Measurements from ENCODE around the gene OSMR. TPM values are rescaled to one million over a fixed set of nuclear protein-coding genes. Genes with fewer than 3 reads are reported as not detected.

Gene OSMR
- total RNA-seq, 1 experiment from 2014 or later = 46.0 TPM

DNA sequence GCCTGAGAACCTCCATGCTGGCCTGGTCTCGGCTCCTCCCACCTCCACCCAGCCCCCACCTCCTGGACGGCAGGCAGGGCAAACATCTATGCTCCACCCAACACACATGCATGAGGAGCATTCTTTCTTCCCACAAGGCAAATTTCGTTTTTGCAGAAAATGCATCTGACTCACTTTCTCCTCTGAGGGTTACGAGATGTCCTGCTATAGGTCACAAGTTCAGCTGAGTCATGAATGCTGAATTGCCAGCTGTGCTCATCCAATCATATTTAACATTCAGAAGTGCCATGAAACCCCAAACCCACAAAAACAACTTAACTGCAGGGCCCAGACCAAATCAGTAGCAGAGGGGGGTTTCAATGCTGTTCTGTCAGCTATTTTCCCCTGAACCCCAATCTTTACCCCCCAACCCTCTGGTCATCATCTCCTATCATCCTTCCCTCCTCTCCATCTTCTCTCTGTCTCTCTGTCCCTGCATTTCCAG lies 39.0 kb upstream of the OSMR start (continued):
- TF ChIP-seq, protein P1, sequence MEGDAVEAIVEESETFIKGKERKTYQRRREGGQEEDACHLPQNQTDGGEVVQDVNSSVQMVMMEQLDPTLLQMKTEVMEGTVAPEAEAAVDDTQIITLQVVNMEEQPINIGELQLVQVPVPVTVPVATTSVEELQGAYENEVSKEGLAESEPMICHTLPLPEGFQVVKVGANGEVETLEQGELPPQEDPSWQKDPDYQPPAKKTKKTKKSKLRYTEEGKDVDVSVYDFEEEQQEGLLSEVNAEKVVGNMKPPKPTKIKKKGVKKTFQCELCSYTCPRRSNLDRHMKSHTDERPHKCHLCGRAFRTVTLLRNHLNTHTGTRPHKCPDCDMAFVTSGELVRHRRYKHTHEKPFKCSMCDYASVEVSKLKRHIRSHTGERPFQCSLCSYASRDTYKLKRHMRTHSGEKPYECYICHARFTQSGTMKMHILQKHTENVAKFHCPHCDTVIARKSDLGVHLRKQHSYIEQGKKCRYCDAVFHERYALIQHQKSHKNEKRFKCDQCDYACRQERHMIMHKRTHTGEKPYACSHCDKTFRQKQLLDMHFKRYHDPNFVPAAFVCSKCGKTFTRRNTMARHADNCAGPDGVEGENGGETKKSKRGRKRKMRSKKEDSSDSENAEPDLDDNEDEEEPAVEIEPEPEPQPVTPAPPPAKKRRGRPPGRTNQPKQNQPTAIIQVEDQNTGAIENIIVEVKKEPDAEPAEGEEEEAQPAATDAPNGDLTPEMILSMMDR (IDR thresholded peaks at IDR 0.05 in 2 of 3, conservative IDR thresholded peaks at IDR 0.05 in 1 of 3; ENCODE audit: borderline replicate concordance in 1 of 3, insufficient read depth in 1 of 3, low read depth in 2 of 3, low read length in 2 of 3) = no peak
- no peak for TF ChIP-seq POLR2A (IDR thresholded peaks at IDR 0.05; ENCODE audit: borderline replicate concordance, extremely low read depth, insufficient read depth, insufficient read length)

DNA sequence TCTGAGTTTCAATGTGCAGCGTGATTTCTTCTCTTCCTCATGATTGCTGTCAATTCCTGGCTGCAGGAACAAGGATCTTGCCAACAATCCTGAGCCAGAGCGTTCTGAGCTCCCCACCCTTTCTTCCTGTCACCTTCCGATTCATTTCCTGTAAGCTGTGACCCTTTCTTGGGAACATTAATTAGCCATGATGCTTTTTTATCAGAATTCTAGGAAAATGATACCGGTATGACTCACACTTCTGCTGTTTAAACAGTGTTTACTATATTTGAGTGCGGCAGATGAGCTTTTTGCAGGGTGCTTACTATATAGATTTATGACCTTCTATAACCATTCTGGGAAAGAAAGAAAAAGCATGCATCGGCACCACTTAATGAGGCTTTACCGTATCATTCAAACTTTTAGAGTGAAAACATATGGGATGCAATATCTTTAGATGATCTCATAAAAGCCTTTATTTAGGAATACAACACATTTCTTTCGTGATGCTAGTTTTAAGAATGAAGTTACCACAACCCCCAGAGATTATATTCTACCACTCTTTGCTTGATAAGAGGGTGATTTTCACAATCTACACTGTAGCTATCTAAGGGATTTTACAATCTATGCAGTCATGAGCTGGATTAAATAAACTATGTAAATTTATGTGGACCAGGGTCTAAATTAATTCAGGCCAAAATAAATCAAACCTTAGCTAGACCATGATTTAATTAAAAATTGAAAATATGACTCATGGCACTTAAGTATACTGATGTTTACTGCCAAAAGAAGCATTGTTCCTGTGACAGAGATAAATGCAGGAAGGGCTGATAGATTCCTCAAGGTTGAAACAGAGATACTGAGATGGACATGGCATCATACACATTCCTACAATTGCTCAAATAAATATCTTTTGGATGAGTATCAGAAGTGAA lies 38.0 kb upstream of the OSMR start:
- Histone ChIP-seq H3K79me2 (ENCODE audit: insufficient read depth, low read length) (no peaks in the 10 kb centered on the region), H3K4me3 (replicated peaks in 1 of 2; ENCODE audit: low read depth in 1 of 2, low read length in 2 of 2) (peak overlapping the region in 1 of 2 experiments; percentile 15; a peak in 2 of 4 replicates), H4K20me1 (ENCODE audit: insufficient read depth) (no peaks in the 10 kb centered on the region), H3K4me2 (ENCODE audit: low read length) (peak overlapping the region; percentile 54), H3K4me1 (ENCODE audit: control insufficient read depth in 1 of 2, insufficient read depth in 2 of 2, low read length in 2 of 2) (peaks cover 34 to 44% of the 10 kb centered on the region in 2 experiments), H3K9me3 (ENCODE audit: control insufficient read depth in 1 of 2, insufficient read depth in 1 of 2, low read depth in 1 of 2, low read length in 2 of 2) (no peaks in the 10 kb centered on the region), H3K9me2 (ENCODE audit: insufficient read depth) (no peaks in the 10 kb centered on the region), H2AFZ (ENCODE audit: low read depth, low read length, poor library complexity, severe bottlenecking) (peak overlapping the region; percentile 28), H3K9ac (ENCODE audit: low read length) (no peak overlapping the region), H3K27ac (ENCODE audit: low read depth, low read length) (peak overlapping the region; percentile 53), H3K36me3 (ENCODE audit: control insufficient read depth in 1 of 2, insufficient read depth in 2 of 2, low read length in 2 of 2) (no peaks in the 10 kb centered on the region), H3K27me3 (ENCODE audit: insufficient read depth, low read length) (no peaks in the 10 kb centered on the region)
- ATAC-seq = peak; percentile 9; the same call in 1 of the 2 replicates
- no peak for TF ChIP-seq YY1 (IDR thresholded peaks at IDR 0.05; ENCODE audit: extremely low read depth, insufficient replicate concordance, low read depth, low read length)
- TF ChIP-seq EGR1 (IDR thresholded peaks at IDR 0.05; ENCODE audit: low read depth) = no peak
- TF ChIP-seq JUND (IDR thresholded peaks at IDR 0.05) = 0 out of 2 replicates have a peak, but pooled peaks have one; percentile 8
- no peak for TF ChIP-seq SP1 (IDR thresholded peaks at IDR 0.05; ENCODE audit: low read depth)
- no peak for TF ChIP-seq POLR2AphosphoS5 (IDR thresholded peaks at IDR 0.05; ENCODE audit: low read depth, low read length)
- peak; percentile 51; the same call in 1 of the 2 replicates for TF ChIP-seq FOSL1 (IDR thresholded peaks at IDR 0.05; ENCODE audit: low read depth)
- no peak for TF ChIP-seq TCF7L2 (IDR thresholded peaks at IDR 0.05; ENCODE audit: borderline replicate concordance, extremely low read depth, insufficient read depth, insufficient read length)
- no peak for TF ChIP-seq CEBPB (IDR thresholded peaks at IDR 0.05; ENCODE audit: low read depth)
- TF ChIP-seq ELF1 (IDR thresholded peaks at IDR 0.05; ENCODE audit: borderline replicate concordance, low read depth) = no peak
- no peak for TF ChIP-seq POLR2A (IDR thresholded peaks at IDR 0.05; ENCODE audit: borderline replicate concordance, extremely low read depth, insufficient read depth, insufficient read length)
- TF ChIP-seq, protein P1 (IDR thresholded peaks at IDR 0.05 in 2 of 3, conservative IDR thresholded peaks at IDR 0.05 in 1 of 3; ENCODE audit: borderline replicate concordance in 1 of 3, insufficient read depth in 1 of 3, low read depth in 2 of 3, low read length in 2 of 3) = no peak
- ChIA-PET CTCF (interaction anchor here (0.9 to 11.8 kb wide), 6 partner anchors 64 to 599 kb away, joined by 3 to 227 read pairs (median 10); no protein-coding TSS in a partner anchor), RAD21 (ENCODE audit: low non-redundant PET in 1 of 2, low total read pairs in 2 of 2, uncharacterized antibody in 2 of 2, unreplicated experiment in 2 of 2) (interaction anchor here (0.9 to 4.8 kb wide), 5 partner anchors 366 to 387 kb away, joined by 3 to 52 read pairs (median 17); no protein-coding TSS in a partner anchor), POLR2A (interaction anchor here (1.1 to 3.0 kb wide), 2 partner anchors 366 to 367 kb away, joined by 7 to 12 read pairs; no protein-coding TSS in a partner anchor)
- DNase-seq (ENCODE audit: low read depth, low spot score) = no peak
- no TSS peak for BruUV-seq (replicated peaks)
- intact Hi-C loops (cut with micrococcal nuclease) = loop anchor here (1.0 to 5.0 kb wide), 2 partner anchors 136 to 543 kb away; no protein-coding TSS in a partner anchor

All from HCT116 (cell line).